AG08395 (cell line): ENCODE data around the gene OBSCN.

Source experiments
- DNase-seq: peaks from one replicate; pipeline ENCODE4 v3.0.0; 2012; ENCODE audit warnings: mixed read lengths, low spot score

The OBSCN gene

GRCh38 chr1:228381356-228381755 is 173.5 kb downstream of the OBSCN start:
- no peak for DNase-seq

- no peak for DNase-seq
Observed at GRCh38 chr1:228383773-228384172, 175.9 kb downstream of the OBSCN start.

GRCh38 chr1:228385232-228385631 is 177.4 kb downstream of the OBSCN start:
- DNase-seq = no peak

GRCh38 chr1:228387321-228387720 is 179.5 kb downstream of the OBSCN start:
- no peak for DNase-seq

- DNase-seq = no peak
Observed at GRCh38 chr1:228390649-228391048, 182.8 kb downstream of the OBSCN start.

GRCh38 chr1:228391411-228392020 is 183.7 kb downstream of the OBSCN start:
- DNase-seq = no peak

GRCh38 chr1:228392111-228392936 is 184.5 kb downstream of the OBSCN start:
- no peak for DNase-seq

GRCh38 chr1:228393268-228393701 is 185.4 kb downstream of the OBSCN start:
- DNase-seq = peak; percentile 68

- no peak for DNase-seq
Observed at GRCh38 chr1:228393811-228394570, 186.1 kb downstream of the OBSCN start.

GRCh38 chr1:228394571-228395394 is 186.9 kb downstream of the OBSCN start:
- DNase-seq = no peak

- DNase-seq = no peak
Observed at GRCh38 chr1:228396770-228397662, 189.2 kb downstream of the OBSCN start.

- DNase-seq = no peak
Observed at GRCh38 chr1:228397966-228398365, 190.1 kb downstream of the OBSCN start.

- no peak for DNase-seq
Observed at GRCh38 chr1:228398741-228399461, 191.1 kb downstream of the OBSCN start.

GRCh38 chr1:228399531-228400236 is 191.8 kb downstream of the OBSCN start:
- DNase-seq = no peak

GRCh38 chr1:228400237-228400651 is 192.4 kb downstream of the OBSCN start:
- DNase-seq = no peak

- no peak for DNase-seq
Observed at GRCh38 chr1:228400692-228401454, 193.0 kb downstream of the OBSCN start.

GRCh38 chr1:228401782-228402640 is 194.2 kb downstream of the OBSCN start:
- DNase-seq = no peak

GRCh38 chr1:228402641-228403025 is 194.8 kb downstream of the OBSCN start:
- no peak for DNase-seq
